GM19463 (cell line): ENCODE data around the gene IL36RN.
"Not testable (repeated sequence)": the region's sequence is repeated elsewhere in the genome, so short reads cannot be mapped to it uniquely, and the experiment has no call there.

ENCODE experiments used
- ATAC-seq: cut with Tn5 transposase; IDR thresholded peaks from one replicate; pipeline ENCODE4 v1.9.1; 2021; ENCODE audit warnings: mild to moderate bottlenecking, moderate library complexity; ENCODE audit not compliant: unreplicated experiment

Gene IL36RN

DNA sequence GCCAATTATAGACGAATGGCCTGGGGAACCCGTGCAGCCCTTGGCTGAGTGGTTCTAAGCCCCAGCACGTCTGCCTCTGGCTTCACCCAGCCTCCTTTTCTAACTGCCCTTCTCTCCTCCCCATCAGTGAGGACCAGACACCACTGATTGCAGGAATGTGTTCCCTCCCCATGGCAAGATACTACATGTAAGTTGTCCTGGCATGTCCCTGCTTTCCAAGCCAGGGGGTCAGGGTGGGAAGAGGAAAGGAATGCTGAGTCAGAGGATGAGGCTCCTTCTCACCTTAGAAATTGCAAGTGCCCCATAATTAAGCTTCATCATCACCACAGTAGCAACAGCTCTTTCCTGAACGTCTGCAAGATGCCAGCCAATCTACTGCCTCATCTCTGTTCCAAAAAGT lies 13.6 kb downstream of the IL36RN start:
- no peak for ATAC-seq

DNA sequence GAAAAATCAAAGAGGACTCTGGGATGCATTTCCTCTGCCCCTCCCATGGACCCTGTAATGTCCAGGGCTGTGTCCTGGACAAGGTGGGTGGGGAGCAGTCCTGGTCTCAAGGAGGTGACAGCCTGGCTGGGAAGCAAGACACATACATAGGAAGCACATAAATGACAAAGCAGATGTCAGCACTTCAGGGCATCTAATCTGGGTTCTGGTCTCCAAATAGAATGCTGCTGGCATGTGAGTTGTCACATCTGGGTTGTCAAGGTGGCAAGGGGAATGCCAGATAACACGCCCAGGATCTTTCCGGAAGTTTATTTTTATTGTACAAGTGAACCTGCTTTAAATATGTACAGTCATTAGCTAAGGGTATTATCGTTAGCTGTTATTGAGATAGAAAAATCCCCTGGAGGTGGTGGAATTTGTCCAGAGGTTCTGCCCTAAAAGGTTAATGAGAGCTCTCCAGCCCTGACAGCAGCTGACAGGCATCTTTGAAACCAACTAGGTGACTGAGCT lies 14.4 kb downstream of the IL36RN start:
- ATAC-seq, result no peak

DNA sequence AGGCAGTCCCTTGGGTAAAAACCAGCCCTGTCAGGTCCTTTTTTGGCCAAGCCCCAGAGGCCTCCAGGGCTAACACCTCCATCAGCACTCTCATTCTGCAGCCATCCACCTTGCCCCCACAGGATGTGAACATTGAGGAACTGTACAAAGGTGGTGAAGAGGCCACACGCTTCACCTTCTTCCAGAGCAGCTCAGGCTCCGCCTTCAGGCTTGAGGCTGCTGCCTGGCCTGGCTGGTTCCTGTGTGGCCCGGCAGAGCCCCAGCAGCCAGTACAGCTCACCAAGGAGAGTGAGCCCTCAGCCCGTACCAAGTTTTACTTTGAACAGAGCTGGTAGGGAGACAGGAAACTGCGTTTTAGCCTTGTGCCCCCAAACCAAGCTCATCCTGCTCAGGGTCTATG lies 16.0 kb downstream of the IL36RN start:
- ATAC-seq, result no peak

DNA sequence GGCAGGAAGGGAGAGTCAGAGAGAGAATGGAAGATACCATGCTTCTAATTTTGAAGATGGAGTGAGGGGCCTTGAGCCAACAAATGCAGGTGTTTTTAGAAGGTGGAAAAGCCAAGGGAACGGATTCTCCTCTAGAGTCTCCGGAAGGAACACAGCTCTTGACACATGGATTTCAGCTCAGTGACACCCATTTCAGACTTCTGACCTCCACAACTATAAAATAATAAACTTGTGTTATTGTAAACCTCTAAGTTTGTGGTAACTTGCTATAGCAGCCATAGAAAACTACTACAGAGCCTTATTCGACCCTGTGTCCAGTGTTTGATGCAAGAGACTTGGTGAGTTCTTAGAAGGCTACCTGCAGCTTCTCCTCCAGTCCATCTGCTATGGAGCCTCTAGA lies 16.6 kb downstream of the IL36RN start:
- no peak for ATAC-seq

DNA sequence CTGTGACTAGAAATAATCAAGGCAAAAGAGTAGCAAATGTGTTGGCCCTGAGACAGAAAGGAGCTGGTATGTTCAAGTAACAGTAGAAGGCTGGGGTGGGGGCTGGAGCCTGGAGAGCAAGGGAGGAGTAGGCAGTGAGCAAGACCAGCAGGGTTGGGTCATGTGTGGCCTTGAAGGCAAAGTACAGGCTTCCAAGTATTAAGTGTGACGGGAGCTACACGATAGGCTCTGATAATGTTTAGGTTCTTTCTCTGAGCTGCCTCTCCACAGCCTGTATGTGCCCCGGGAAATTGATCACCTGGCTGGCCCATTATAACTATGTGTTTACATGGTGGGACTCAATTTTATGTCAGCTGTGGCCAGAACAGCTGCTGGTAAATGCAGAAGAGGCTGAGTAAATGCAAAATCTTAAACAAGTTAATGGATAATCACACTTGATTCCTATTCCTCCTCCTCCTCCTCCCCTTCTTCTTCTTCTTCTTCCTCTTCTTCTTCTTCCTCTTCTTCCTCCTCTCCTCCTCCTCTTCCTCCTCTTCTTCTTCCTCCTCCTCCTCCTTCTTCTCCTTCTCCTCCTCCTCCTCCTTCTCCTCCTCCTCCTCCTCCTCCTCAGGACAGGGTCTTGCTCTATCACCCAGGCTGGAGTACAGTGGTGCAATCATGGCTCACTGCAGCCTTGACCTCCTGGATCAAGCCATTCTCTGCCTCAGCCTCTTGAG lies 18.1 kb downstream of the IL36RN start:
- ATAC-seq, result no peak

DNA sequence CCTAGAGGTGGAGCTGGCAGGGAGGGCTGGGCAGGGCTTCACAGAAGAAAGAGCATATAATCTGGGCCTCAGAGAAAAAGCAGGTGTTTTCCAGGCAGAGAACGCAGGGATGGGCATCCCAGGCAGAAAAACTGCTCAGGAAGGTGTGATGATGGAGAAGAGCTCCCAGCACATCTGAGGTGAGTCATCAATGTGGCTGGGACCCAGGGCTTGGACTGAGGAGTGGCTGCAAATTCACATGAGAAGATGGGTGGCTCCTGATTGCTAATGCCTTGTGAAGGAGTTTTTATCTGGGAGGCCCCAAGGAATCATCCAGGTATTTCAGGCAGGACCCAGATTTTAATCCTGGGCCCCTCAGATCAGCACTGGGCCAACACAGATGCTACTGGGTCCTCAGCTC lies 18.9 kb downstream of the IL36RN start:
- ATAC-seq, result no peak

DNA sequence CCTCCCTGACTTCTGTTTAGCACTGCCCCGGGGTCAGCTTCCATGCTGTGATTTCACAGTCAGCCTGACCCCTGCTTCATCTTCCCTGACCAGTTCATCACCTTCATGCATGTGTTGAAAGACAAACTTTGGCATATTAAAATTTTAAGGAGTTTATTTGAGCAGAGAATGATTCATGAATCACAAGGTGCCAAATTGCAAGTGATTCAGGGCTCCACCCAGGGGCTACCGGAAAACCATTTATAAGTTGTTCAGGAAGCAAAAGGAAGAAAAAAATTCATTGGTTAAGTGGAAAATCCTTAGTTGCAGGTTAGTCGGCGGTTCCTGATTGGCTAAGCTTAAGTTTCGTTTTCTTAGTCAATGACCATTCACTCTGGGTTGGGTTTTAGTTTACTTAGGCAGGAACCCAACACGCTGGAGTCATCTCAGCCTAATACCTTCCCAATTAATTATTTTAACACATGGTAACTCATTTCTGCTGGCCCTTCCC lies 19.4 kb downstream of the IL36RN start:
- no peak for ATAC-seq

DNA sequence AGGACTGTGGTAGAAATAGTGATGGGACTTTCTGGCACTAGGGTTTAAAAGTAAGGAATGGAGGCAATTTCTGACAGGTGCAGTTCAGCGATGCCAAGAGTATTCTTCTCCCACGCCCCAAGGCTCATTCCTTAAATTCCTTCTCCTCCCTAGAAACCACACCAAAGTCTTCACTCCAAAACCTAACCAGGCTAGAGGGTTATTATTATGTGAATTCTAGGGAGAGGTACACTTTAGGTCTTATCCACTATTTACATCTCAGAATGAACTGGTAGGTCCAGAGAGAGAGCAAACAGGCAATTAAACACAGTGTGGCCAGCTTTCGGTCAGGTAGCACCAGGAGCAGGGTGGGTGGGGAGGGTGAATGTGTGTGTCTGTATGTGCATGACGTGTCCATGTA lies 20.1 kb downstream of the IL36RN start:
- ATAC-seq, result no peak

DNA sequence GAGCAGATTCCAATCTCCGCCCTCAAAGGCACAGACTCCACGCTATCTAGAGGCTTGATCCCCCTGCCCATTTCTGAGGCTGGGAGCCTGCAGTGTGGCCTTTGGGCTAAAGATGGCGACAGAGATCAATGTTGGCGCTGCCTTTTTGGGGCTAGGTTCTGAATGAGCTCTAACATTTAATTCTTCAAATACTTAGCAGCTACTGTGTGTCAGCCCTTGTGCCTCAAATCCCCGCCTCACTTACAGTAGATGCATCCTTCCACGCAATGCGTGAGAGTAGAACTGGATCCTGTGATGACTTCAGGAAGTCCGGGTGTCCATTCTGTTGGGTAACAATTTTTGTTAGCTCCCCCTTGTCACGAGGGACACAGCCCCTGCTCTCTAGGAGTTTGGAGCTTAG lies 21.1 kb downstream of the IL36RN start:
- no peak for ATAC-seq

DNA sequence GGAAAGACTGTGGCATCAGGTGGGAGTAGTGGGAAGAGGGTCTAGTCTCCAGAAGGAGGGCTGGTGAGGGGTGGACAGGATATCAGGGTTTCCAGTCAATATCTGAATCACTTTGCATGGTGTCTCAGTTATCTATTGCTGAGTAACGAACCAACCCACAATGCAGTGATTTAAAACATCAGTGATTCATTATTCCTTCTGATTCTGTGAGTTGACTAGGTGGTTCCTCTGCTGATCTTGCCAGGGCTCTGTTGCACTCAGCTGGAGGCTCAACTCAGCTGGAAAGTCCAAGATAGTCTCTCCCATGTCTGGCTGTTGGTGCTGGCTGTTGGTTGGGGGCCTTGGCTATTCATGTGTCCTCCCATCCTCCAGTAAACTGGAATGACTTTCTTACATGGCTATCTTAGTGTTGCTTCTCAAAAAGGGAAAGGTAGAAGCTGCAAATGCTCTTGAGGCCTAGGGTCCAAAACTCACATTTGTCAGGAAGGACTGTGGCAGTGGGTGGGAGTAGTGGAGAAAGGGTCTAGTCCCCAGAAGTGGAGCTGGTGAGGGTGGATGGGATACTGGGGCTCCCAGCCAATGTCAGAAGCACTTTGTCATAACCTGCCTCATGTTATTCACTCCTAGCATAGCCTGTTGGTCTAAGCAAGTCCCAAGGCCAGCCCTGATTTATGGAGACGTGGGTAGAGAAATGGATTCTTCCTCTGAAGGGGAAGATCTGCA lies 22.7 kb downstream of the IL36RN start:
- ATAC-seq, result no peak

DNA sequence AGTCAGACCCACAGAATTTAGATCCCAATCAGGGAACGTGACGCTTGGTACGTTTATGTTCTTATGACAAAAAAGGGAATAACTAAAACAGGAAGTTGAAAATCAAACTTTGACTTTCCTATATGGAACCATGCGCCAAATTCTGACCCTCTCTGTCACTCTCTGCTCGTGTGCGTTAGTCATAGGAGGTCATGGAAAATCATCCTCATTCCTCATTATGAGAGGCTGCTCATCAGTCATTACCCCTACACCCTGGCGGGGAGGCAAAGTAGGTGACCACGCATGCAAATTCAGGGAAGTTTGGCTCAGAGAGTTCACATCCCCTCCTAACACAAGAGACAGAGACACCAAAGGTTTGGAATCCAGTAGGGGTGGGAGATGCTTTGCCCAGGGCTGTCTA lies 24.3 kb downstream of the IL36RN start:
- no peak for ATAC-seq

DNA sequence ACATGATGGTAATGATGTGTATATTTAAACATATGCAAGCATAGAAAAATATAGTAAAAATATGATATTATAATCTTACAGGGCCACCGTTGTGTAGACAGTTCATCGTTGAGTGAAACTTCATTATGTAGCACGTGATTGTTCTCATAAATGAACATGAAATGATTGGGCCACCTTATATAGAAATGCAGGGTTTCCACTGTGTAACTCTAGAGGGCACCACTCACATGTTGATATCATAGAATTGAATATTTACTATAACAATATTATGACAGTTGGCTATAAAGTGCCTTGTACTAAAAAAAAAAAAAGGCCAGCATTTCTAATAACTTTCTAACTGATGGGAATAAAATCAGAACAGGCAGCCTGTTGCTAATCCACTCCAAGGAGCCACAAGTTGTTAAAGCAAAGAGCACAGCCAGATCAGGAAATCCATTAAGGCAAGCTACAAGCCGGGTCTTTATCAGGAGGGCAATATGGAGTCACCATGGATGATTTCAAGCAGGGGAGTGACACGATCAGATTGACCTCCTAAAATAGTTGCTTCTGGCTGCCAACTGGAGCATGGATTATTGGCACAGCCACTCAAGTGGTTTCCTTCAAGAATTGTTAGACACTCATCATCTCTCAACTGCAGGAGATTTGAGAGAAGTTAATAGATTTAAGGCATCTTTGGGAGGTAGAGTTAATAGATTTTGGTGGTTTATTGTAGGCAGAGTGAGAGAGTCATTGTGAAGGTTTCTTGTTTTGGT lies 25.4 kb downstream of the IL36RN start:
- no peak for ATAC-seq

DNA sequence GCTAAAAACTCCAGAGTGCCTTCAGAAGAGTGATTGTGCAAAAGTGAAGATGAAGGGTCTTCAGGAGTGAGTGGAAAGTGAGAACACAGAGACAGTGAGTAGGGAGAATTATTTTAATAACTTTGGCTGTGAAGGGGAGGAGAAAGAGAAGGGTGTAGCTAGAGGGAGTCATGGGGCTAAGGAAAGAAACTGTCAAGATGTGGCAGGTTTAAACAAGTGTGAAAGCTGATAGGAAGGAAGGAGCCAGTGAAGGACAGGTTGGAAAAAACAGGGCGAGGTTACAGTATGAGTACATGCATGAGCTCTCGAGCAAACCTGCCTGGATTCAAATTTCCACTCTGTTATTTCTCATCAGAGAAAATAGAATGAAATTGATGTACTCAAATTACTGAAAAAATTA lies 26.5 kb downstream of the IL36RN start:
- ATAC-seq, result no peak

DNA sequence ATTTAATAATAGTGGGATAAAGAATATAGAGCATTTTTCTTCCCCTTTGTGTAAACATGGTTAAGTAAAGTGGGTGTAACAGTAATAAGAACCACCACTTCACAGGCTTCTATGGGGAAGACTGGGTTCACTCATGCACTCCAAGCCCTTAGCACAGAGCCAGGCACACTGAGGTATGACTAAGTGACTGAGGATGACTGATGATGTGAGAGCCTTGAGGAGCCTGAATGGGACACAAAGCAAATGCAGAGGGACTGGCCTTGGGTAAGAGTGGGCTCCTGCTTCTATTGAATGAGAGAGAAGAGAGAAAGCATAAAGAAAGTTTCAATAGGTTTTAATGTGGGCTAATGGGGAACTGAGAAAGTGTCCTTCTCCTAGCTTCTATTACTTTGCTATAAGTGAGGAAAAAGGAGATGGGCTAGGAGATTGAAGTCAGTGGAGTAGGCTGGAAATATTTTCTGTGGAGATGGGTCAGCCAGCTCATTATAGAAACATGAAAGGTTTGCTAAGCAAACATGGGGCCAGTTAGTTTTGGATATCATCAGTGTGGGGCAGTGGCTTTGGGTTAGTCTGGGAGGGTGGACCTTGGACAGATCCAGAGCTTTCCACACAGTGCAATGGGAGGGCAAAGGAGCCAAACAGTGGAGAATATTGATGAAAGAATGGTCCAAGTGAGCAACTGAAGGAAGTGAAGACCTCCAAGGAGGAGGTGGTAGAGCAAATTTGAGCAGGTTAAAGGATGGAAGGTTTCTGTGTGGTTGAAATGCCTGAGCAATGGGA lies 29.4 kb downstream of the IL36RN start:
- ATAC-seq, result no peak

DNA sequence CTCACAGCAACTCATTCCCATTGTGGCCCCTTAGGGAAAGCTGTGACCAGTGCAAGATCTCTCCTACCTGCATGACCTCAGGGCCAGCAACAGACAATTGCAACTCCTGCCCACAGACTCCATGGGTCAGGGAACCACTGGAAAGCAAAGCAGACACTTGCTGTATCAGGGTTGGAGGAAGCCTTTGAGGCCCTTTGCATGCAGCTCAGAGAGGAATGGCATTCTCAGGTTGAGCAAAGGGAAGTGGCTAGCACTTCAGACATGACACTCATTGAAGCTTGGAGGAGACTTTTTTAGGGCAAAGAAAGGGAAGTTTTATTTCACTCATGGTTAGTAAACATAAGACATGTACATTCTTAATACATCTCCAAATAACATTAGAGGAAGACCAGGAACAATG lies 30.9 kb downstream of the IL36RN start:
- no peak for ATAC-seq

DNA sequence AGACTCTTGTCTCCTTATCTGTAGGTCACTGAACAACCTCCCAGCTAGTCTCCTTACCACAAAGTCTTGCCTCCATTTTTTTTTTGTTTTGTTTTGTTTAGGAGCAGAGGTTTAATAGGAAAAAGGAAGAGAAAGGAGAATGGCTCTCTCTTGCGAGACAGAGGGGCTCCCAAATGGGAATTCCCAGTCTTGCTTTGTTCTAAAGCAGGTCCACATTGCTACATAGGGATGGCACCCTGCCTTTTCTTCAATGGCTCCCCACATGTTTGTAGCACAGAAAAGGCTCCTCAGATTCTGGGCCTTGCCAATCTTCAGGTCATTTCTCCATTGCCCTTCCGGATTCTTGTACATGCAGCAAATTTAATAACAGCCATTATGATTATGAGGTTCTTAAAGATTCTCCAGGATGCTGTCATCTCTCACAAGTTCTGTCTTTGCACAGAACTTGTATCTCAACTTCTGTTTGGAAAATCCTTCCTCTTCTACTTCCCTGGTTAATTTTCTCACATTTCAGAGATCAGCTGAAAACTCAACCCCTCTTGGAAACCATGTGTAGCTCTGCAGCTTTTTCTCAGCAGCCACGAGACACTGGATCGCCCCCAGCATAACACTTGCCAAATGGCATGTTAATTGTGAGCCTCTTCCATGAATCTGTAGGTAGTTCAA lies 32.4 kb downstream of the IL36RN start:
- ATAC-seq, result no peak

DNA sequence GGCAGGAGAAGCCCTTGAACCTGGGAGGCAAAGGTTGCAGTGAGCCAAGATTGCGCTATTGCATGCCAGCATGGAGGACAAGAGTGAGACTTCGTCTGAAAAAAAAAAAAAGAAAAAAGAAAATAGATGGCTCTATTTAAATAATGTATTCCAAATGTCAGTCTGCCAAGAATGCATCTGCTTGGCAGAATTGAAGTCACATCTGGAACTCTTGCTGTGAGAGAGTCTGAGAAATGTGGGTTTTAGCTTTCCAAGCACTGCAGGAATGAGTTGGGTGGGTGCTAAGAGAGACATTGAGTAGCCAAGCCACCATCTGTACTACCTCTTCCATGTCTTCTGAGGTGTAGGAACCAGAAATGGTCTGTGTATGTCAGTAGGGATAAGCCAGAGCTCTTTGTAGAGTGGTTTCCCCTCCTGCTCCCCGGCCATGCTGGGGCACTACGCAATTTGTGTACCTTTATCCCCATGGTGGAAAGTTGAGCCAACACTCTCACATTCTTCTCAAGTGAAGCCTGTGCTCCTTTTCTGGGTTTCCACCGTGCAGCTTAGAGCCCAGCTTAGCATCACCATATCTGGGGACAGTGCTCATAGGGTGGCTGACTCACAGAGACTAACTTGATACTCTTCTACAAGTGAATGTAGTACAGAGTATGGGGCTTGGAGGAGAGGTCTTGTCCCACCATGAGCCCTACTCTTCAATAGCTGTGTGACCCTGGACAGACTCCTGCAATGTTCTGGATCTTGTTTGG lies 34.0 kb downstream of the IL36RN start:
- ATAC-seq, result no peak

DNA sequence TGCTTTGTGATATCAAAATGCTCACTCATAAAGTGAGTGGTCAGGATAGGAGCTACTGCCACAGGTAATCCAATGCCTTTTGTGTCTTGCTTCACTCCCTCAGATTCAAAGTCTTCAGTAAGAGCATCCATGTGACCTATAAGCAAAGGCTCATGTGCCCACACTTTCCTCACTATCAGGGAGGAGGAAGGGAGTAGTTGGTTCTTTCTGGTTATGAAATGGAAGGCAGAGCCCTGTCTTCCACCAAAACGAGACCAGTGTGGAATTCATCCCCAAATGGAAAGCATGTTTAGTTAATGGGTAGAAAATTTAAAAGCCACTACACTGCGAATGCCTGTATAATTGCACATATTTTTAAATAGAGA lies 34.6 kb downstream of the IL36RN start:
- no peak for ATAC-seq

DNA sequence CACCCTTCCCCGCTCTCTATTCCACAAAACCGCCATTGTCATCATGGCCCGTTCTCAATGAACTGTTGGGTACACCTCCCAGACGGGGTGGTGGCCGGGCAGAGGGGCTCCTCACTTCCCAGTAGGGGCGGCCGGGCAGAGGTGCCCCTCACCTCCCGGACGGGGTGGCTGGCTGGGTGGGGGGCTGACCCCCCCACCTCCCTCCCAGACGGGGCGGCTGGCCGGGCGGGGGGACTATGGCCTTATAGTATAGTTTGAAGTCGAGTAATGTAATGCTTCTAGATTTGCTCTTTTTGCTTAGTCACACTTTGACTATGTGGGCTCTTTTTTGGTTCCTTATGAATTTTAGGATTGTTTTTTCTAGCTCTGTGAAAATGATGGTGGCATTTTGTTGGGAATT lies 37.3 kb downstream of the IL36RN start:
- not testable (repeated sequence) for ATAC-seq
